ENCODE measurements around the gene ARFGAP1.

DNA sequence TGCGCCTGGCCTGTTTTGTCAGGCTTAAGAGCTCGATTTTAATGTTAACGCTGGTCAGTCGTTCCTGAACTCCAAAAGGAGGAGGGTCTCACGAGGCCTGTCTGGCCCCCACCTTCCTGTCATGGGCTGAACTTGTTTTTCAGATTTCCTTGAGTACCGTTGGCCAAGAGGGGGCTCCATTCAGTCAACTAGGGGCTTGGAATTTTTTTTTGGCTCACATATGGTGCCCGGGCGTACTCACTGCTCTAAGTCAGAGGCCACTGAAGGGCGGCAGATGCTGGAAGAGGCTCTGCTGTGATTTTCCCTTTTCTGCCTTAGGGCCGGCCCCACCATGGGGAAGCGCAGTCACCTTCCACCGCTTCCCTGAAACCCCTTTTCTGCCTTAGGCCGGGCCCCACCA is 43.8 kb upstream of the ARFGAP1 start:
- TF ChIP-seq, protein P1, sequence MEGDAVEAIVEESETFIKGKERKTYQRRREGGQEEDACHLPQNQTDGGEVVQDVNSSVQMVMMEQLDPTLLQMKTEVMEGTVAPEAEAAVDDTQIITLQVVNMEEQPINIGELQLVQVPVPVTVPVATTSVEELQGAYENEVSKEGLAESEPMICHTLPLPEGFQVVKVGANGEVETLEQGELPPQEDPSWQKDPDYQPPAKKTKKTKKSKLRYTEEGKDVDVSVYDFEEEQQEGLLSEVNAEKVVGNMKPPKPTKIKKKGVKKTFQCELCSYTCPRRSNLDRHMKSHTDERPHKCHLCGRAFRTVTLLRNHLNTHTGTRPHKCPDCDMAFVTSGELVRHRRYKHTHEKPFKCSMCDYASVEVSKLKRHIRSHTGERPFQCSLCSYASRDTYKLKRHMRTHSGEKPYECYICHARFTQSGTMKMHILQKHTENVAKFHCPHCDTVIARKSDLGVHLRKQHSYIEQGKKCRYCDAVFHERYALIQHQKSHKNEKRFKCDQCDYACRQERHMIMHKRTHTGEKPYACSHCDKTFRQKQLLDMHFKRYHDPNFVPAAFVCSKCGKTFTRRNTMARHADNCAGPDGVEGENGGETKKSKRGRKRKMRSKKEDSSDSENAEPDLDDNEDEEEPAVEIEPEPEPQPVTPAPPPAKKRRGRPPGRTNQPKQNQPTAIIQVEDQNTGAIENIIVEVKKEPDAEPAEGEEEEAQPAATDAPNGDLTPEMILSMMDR (IDR thresholded peaks at IDR 0.05; ENCODE audit: insufficient read depth, low read depth, low read length): no peak
- TF ChIP-seq EZH2 (IDR thresholded peaks at IDR 0.05; ENCODE audit: insufficient read depth, low read length): no peak
